Measurements from ENCODE around the gene SYTL3. TPM values are rescaled to one million over a fixed set of nuclear protein-coding genes. Genes with fewer than 3 reads are reported as not detected.

The SYTL3 gene
- total RNA-seq, 1 experiment from 2014 or later, result 1.8 TPM

GRCh38 chr6:158609455-158610155 is 40.2 kb upstream of the SYTL3 start:
- no peaks in the 10 kb centered on the region for H3K9me2 ChIP-seq (replicated peaks; ENCODE audit: low read length)
- no peak overlapping the region for H3K9ac ChIP-seq (ENCODE audit: low read length)
- no peak for DNase-seq
- no TSS peak for BruUV-seq (replicated peaks)
- TF ChIP-seq EZH2 (IDR thresholded peaks at IDR 0.05; ENCODE audit: low read length, unreplicated experiment) (no peak), EZH2phosphoT487 (IDR thresholded peaks at IDR 0.05; ENCODE audit: borderline replicate concordance, low read length) (no peak)
- TF ChIP-seq, protein P1, sequence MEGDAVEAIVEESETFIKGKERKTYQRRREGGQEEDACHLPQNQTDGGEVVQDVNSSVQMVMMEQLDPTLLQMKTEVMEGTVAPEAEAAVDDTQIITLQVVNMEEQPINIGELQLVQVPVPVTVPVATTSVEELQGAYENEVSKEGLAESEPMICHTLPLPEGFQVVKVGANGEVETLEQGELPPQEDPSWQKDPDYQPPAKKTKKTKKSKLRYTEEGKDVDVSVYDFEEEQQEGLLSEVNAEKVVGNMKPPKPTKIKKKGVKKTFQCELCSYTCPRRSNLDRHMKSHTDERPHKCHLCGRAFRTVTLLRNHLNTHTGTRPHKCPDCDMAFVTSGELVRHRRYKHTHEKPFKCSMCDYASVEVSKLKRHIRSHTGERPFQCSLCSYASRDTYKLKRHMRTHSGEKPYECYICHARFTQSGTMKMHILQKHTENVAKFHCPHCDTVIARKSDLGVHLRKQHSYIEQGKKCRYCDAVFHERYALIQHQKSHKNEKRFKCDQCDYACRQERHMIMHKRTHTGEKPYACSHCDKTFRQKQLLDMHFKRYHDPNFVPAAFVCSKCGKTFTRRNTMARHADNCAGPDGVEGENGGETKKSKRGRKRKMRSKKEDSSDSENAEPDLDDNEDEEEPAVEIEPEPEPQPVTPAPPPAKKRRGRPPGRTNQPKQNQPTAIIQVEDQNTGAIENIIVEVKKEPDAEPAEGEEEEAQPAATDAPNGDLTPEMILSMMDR (conservative IDR thresholded peaks at IDR 0.05; ENCODE audit: low read depth, low read length), result no peak
- peaks cover 26% of the 10 kb centered on the region; the same call in 1 of the 2 replicates for H3K36me3 ChIP-seq (ENCODE audit: low read depth, low read length)
- ChIA-PET POLR2A (ENCODE audit: unreplicated experiment) (no interaction called here), CTCF (no interaction called here)
- intact Hi-C loops (cut with micrococcal nuclease), result no loop called here
- H2AFZ ChIP-seq (ENCODE audit: low read length), result no peak overlapping the region
- no peaks in the 10 kb centered on the region for H3K4me1 ChIP-seq (ENCODE audit: insufficient read depth, low read length)
- H3K27me3 ChIP-seq (ENCODE audit: low read length), result no peaks in the 10 kb centered on the region
- H4K20me1 ChIP-seq (ENCODE audit: low read length), result no peaks in the 10 kb centered on the region
- H3K27ac ChIP-seq (ENCODE audit: low read length), result no peak overlapping the region
- H3K4me3 ChIP-seq (ENCODE audit: low read length), result no peak overlapping the region
- no peaks in the 10 kb centered on the region for H3K9me3 ChIP-seq (ENCODE audit: low read length)
- no peak for ATAC-seq
- H3F3A ChIP-seq (ENCODE audit: low read length, unreplicated experiment), result no peaks in the 10 kb centered on the region
- H3K79me2 ChIP-seq (ENCODE audit: low read length), result no peaks in the 10 kb centered on the region
- H3K4me2 ChIP-seq (ENCODE audit: low read length), result no peak overlapping the region

- ATAC-seq (no peak), DNase-seq (no peak)
- Histone ChIP-seq H3K9me2 (replicated peaks; ENCODE audit: low read length) (no peaks in the 10 kb centered on the region), H3K36me3 (ENCODE audit: low read depth, low read length) (peaks cover 26% of the 10 kb centered on the region; the same call in 1 of the 2 replicates), H3K9me3 (ENCODE audit: low read length) (no peaks in the 10 kb centered on the region), H3K27me3 (ENCODE audit: low read length) (no peaks in the 10 kb centered on the region), H3K4me2 (ENCODE audit: low read length) (no peak overlapping the region), H3K4me3 (ENCODE audit: low read length) (no peak overlapping the region), H3K9ac (ENCODE audit: low read length) (no peak overlapping the region), H3K27ac (ENCODE audit: low read length) (no peak overlapping the region), H3K4me1 (ENCODE audit: insufficient read depth, low read length) (no peaks in the 10 kb centered on the region), H3F3A (ENCODE audit: low read length, unreplicated experiment) (no peaks in the 10 kb centered on the region), H3K79me2 (ENCODE audit: low read length) (no peaks in the 10 kb centered on the region), H4K20me1 (ENCODE audit: low read length) (no peaks in the 10 kb centered on the region), H2AFZ (ENCODE audit: low read length) (no peak overlapping the region)
- POLR2A ChIA-PET (ENCODE audit: unreplicated experiment), result interaction anchor here (0.6 kb wide), 1 partner anchor 399 kb away, joined by 13 read pairs; no protein-coding TSS in a partner anchor
- TF ChIP-seq, protein P1 (conservative IDR thresholded peaks at IDR 0.05; ENCODE audit: low read depth, low read length), result no peak
- TF ChIP-seq EZH2 (IDR thresholded peaks at IDR 0.05; ENCODE audit: low read length, unreplicated experiment) (no peak), EZH2phosphoT487 (IDR thresholded peaks at IDR 0.05; ENCODE audit: borderline replicate concordance, low read length) (no peak)
- intact Hi-C loops (cut with micrococcal nuclease), result no loop called here
- BruUV-seq (replicated peaks), result no TSS peak
- CTCF ChIA-PET, result no interaction called here
Measured at GRCh38 chr6:158610319-158610968, 39.4 kb upstream of the SYTL3 start.

DNA sequence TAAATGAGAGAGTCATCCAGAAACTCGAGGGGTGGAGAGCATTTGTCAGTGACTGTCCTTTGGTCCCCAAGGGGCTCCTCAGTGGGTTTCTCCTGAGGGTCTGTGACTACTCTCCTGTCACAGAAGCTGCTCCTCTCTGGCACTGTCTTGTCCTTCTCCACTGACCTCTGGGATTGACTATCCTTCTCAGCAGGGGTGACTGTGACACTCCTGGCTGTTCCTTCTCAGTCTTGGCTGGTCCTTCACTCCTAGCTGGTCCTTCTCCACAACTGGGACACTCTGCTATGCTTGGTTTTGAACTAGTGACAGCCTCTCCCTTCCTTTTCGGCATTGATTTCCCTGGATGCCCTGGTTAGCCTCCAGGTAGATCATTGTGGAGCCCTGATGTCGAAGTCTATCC is 38.8 kb upstream of the SYTL3 start:
- intact Hi-C loops (cut with micrococcal nuclease), result no loop called here
- no peak overlapping the region for H3K9ac ChIP-seq (ENCODE audit: low read length)
- H3K36me3 ChIP-seq (ENCODE audit: low read depth, low read length), result peaks cover 26% of the 10 kb centered on the region; the same call in 1 of the 2 replicates
- H3F3A ChIP-seq (ENCODE audit: low read length, unreplicated experiment), result no peaks in the 10 kb centered on the region
- H3K27me3 ChIP-seq (ENCODE audit: low read length), result no peaks in the 10 kb centered on the region
- H3K4me3 ChIP-seq (ENCODE audit: low read length), result no peak overlapping the region
- H3K4me1 ChIP-seq (ENCODE audit: insufficient read depth, low read length), result no peaks in the 10 kb centered on the region
- H3K79me2 ChIP-seq (ENCODE audit: low read length), result no peaks in the 10 kb centered on the region
- ChIA-PET POLR2A (ENCODE audit: unreplicated experiment) (no interaction called here), CTCF (no interaction called here)
- no TSS peak for BruUV-seq (replicated peaks)
- no peak overlapping the region for H2AFZ ChIP-seq (ENCODE audit: low read length)
- no peaks in the 10 kb centered on the region for H4K20me1 ChIP-seq (ENCODE audit: low read length)
- no peaks in the 10 kb centered on the region for H3K9me3 ChIP-seq (ENCODE audit: low read length)
- H3K27ac ChIP-seq (ENCODE audit: low read length), result no peak overlapping the region
- TF ChIP-seq, protein P1 (conservative IDR thresholded peaks at IDR 0.05; ENCODE audit: low read depth, low read length), result no peak
- no peak for TF ChIP-seq EZH2 (IDR thresholded peaks at IDR 0.05; ENCODE audit: low read length, unreplicated experiment)
- TF ChIP-seq EZH2phosphoT487 (IDR thresholded peaks at IDR 0.05; ENCODE audit: borderline replicate concordance, low read length), result no peak
- ATAC-seq, result no peak
- no peaks in the 10 kb centered on the region for H3K9me2 ChIP-seq (replicated peaks; ENCODE audit: low read length)
- DNase-seq, result no peak
- H3K4me2 ChIP-seq (ENCODE audit: low read length), result no peak overlapping the region

Measured in PC-3 (cell line).